GM19328 (cell line): ENCODE results near the gene KDM6A.
"Not testable (repeated sequence)": the region's sequence is repeated elsewhere in the genome, so short reads cannot be mapped to it uniquely, and the experiment has no call there.

ENCODE experiments used
- ATAC-seq: cut with Tn5 transposase; IDR thresholded peaks from one replicate; pipeline ENCODE4 v1.9.1; 2021; ENCODE audit warnings: mild to moderate bottlenecking, moderate library complexity; ENCODE audit not compliant: unreplicated experiment

Gene KDM6A

GRCh38 chrX:44954562-44954961, 81.6 kb downstream of the KDM6A start:
- ATAC-seq = no peak

GRCh38 chrX:44957848-44958247, 84.9 kb downstream of the KDM6A start:
- ATAC-seq = no peak

- ATAC-seq = no peak
These were observed 85.5 kb downstream of the KDM6A start for GRCh38 chrX:44958480-44958879.

GRCh38 chrX:44961817-44962607, 89.0 kb downstream of the KDM6A start:
- no peak for ATAC-seq

GRCh38 chrX:44962944-44963343, 90.0 kb downstream of the KDM6A start:
- no peak for ATAC-seq

GRCh38 chrX:44967221-44967620, 94.2 kb downstream of the KDM6A start:
- ATAC-seq = no peak

GRCh38 chrX:44970709-44971108, 97.7 kb downstream of the KDM6A start:
- no peak for ATAC-seq

GRCh38 chrX:44971674-44972073, 98.7 kb downstream of the KDM6A start:
- no peak for ATAC-seq

- ATAC-seq = no peak
These were observed 99.1 kb downstream of the KDM6A start for GRCh38 chrX:44972132-44972531.

GRCh38 chrX:44973420-44973932, 100.5 kb downstream of the KDM6A start:
- ATAC-seq = no peak

- ATAC-seq = no peak
These were observed 101.5 kb downstream of the KDM6A start for GRCh38 chrX:44974451-44974850.

- no peak for ATAC-seq
These were observed 102.8 kb downstream of the KDM6A start for GRCh38 chrX:44975666-44976263.

- no peak for ATAC-seq
These were observed 106.0 kb downstream of the KDM6A start for GRCh38 chrX:44978976-44979375.

- no peak for ATAC-seq
These were observed 107.4 kb downstream of the KDM6A start for GRCh38 chrX:44980403-44980802.

GRCh38 chrX:44980883-44981282, 107.9 kb downstream of the KDM6A start:
- no peak for ATAC-seq

GRCh38 chrX:44989995-44990770, 117.2 kb downstream of the KDM6A start:
- no peak for ATAC-seq

GRCh38 chrX:44992775-44993174, 119.8 kb downstream of the KDM6A start:
- no peak for ATAC-seq

GRCh38 chrX:44996277-44996676, 123.3 kb downstream of the KDM6A start:
- ATAC-seq = no peak

GRCh38 chrX:44997282-44997812, 124.4 kb downstream of the KDM6A start:
- ATAC-seq = no peak

- ATAC-seq = no peak
These were observed 124.9 kb downstream of the KDM6A start for GRCh38 chrX:44997888-44998287.

GRCh38 chrX:44999237-44999636, 126.2 kb downstream of the KDM6A start:
- ATAC-seq = not testable (repeated sequence)
